Panc1 (cell line): ENCODE data around the gene SULT1E1. TPM values are rescaled to one million over a fixed set of nuclear protein-coding genes. Genes with fewer than 3 reads are reported as not detected.

Experiments
- ATAC-seq: fragments of 200-7000 bp; cut with Tn5 transposase; 2 replicates; pipeline ENCODE4 v1.9.1; 2020; ENCODE audit warnings: mild to moderate bottlenecking, moderate library complexity
- BruUV-seq: library from RNA; stranded (reverse); fragments of 400-500 nt; replicated peaks from 2 replicates; lab custom pipeline; 2021; lab: Mats Ljungman, UMichigan
- CTCF ChIA-PET: fragments of 300-600 bp; sonication (Branson Sonifier 250); formaldehyde crosslinking; loops from one replicate; lab custom pipeline; 2022; ENCODE audit warnings: antibody characterized with exemption; lab: Charles Lee
- POLR2A ChIA-PET: fragments of 300-600 bp; sonication (Branson Sonifier 250); formaldehyde crosslinking; loops from one replicate; lab custom pipeline; 2022; ENCODE audit warnings: antibody characterized with exemption; lab: Charles Lee
- DNase-seq: peaks from one replicate; pipeline ENCODE4 v3.0.0-alpha.2; 2010; ENCODE audit warnings: low read depth, low spot score
- H3K27ac ChIP-seq: 2 replicates; pipeline ENCODE4 v1.5.1; 2011; ENCODE audit warnings: mild to moderate bottlenecking, low read length, inconsistent platforms
- H3K27me3 ChIP-seq: fragments of 200-500 bp; sonication (Bioruptor generic); 2 replicates; pipeline ENCODE4 v1.6.0; 2014; ENCODE audit warnings: low read length, inconsistent platforms; ENCODE audit not compliant: control insufficient read depth, insufficient read depth
- H3K36me3 ChIP-seq: fragments of 200-500 bp; sonication (Bioruptor generic); 2 replicates; pipeline ENCODE4 v1.5.1; 2014; ENCODE audit warnings: inconsistent platforms, mild to moderate bottlenecking, low read length, moderate library complexity; ENCODE audit not compliant: control insufficient read depth, insufficient read depth
- H3K4me1 ChIP-seq: 2 replicates; pipeline ENCODE4 v1.5.1; 2011; ENCODE audit warnings: inconsistent platforms, mild to moderate bottlenecking, low read length, moderate library complexity; ENCODE audit not compliant: control insufficient read depth, insufficient read depth
- H3K4me3 ChIP-seq, 2 experiments: 2 replicates each; pipeline ENCODE4 v1.5.1; 2011 to 2012; ENCODE audit warnings: low read depth in 2 of 2, low read length in 2 of 2, mild to moderate bottlenecking in 2 of 2, inconsistent platforms in 1 of 2, moderate library complexity in 1 of 2
- H3K9me3 ChIP-seq: fragments of 200-500 bp; sonication (Bioruptor generic); 2 replicates; pipeline ENCODE4 v1.5.1; 2014; ENCODE audit warnings: low read depth, mild to moderate bottlenecking, inconsistent platforms, low read length, moderate library complexity; ENCODE audit not compliant: control insufficient read depth, insufficient read depth
- CTCF ChIP-seq: fragments of 450-650 bp; IDR thresholded peaks from 2 replicates; pipeline ENCODE4 v1.5.1; 2017; ENCODE audit warnings: mild to moderate bottlenecking
- POLR2AphosphoS5 ChIP-seq: IDR thresholded peaks from 2 replicates; pipeline ENCODE4 v1.6.1; 2012; ENCODE audit warnings: mild to moderate bottlenecking, low read depth, low read length, moderate library complexity
- REST ChIP-seq, 2 experiments: IDR thresholded peaks; 2 replicates each; pipeline ENCODE4 v1.6.1; 2011 to 2012; ENCODE audit warnings: low read depth in 2 of 2, control low read depth in 1 of 2, low read length in 1 of 2, mild to moderate bottlenecking in 1 of 2, moderate library complexity in 1 of 2; ENCODE audit not compliant: insufficient read depth in 1 of 2
- SIN3A ChIP-seq: IDR thresholded peaks from 2 replicates; pipeline ENCODE4 v1.6.1; 2012; ENCODE audit warnings: low read depth, mild to moderate bottlenecking, low read length, moderate library complexity, borderline replicate concordance; ENCODE audit not compliant: insufficient read depth
- TCF7L2 ChIP-seq: IDR thresholded peaks from 2 replicates; pipeline ENCODE4 v1.6.1; 2011; ENCODE audit warnings: mild to moderate bottlenecking, low read depth, low read length, inconsistent platforms
- in situ Hi-C: cut with HindIII; loops from 2 replicates; pipeline ENCODE4 v1.10.0; 2016; ENCODE audit warnings: low sequenced_read_pairs, low pct_unique_long_range_greater_than_20kb
- intact Hi-C: fragments of 100-400 bp; cut with micrococcal nuclease; formaldehyde crosslinking; loops from one replicate; pipeline ENCODE4 v1.10.0; 2022; ENCODE audit not compliant: unreplicated experiment
- total RNA-seq: library from RNA; stranded (reverse); gene quantifications from one replicate; pipeline ENCODE4 v1.2.1, GENCODE V29; 2021; ENCODE audit not compliant: unreplicated experiment

SULT1E1 gene
- total RNA-seq, 1 experiment from 2014 or later: not detected

- ChIA-PET CTCF (no interaction called here), POLR2A (no interaction called here)
- ATAC-seq: no peak
- Histone ChIP-seq H3K27ac (no peak overlapping the region), H3K9me3 (no peaks in the 10 kb centered on the region), H3K4me3 (peak overlapping the region in 1 of 2 experiments; percentile 12; a peak in 1 of 4 replicates), H3K27me3 (no peaks in the 10 kb centered on the region), H3K4me1 (no peaks in the 10 kb centered on the region), H3K36me3 (no peaks in the 10 kb centered on the region)
- DNase-seq: no peak
- intact Hi-C loops (no loop called here), in situ Hi-C loops (no loop called here)
- TF ChIP-seq SIN3A (no peak), REST (IDR thresholded peaks at IDR 0.05; ENCODE audit: insufficient read depth in 1 of 2, low read depth in 2 of 2, low read length in 1 of 2) (no peak), TCF7L2 (no peak), POLR2AphosphoS5 (no peak), CTCF (no peak)
- BruUV-seq: no TSS peak
These were observed 1.3 kb downstream of the SULT1E1 start for GRCh38 chr4:69858690-69859089.

GRCh38 chr4:69855822-69856221 is 4.1 kb downstream of the SULT1E1 start:
- intact Hi-C loops: no loop called here
- ChIA-PET POLR2A (no interaction called here), CTCF (no interaction called here)
- no peak overlapping the region for H3K4me3 ChIP-seq
- H3K27ac ChIP-seq: no peak overlapping the region
- DNase-seq (no peak), ATAC-seq (no peak)
- TF ChIP-seq SIN3A (no peak), REST (IDR thresholded peaks at IDR 0.05; ENCODE audit: insufficient read depth in 1 of 2, low read depth in 2 of 2, low read length in 1 of 2) (no peak), POLR2AphosphoS5 (no peak), TCF7L2 (no peak)
- H3K4me1 ChIP-seq: no peaks in the 10 kb centered on the region
- no peaks in the 10 kb centered on the region for H3K36me3 ChIP-seq
- no TSS peak for BruUV-seq
- no peaks in the 10 kb centered on the region for H3K9me3 ChIP-seq
- H3K27me3 ChIP-seq: no peaks in the 10 kb centered on the region
- in situ Hi-C loops: no loop called here
